Effector memory CD4-positive, alpha-beta T cell (primary cell): ENCODE data around the gene PLEKHA6.
"Not testable (repeated sequence)": the region's sequence is repeated elsewhere in the genome, so short reads cannot be mapped to it uniquely, and the experiment has no call there.

Experiments
- DNase-seq, 3 donors: peaks; one replicate each; pipeline ENCODE4 v3.0.0-alpha.2; 2020
- H3K27ac ChIP-seq: 2 replicates; pipeline ENCODE4 v1.7.0; 2013; ENCODE audit warnings: mild to moderate bottlenecking, low read length, moderate library complexity; ENCODE audit not compliant: insufficient read depth, poor library complexity, severe bottlenecking
- H3K27me3 ChIP-seq: replicated peaks from 2 replicates; pipeline ENCODE4 v1.7.0; 2013; ENCODE audit warnings: mild to moderate bottlenecking, low read length; ENCODE audit not compliant: insufficient read depth, control insufficient read depth, poor library complexity, severe bottlenecking
- H3K36me3 ChIP-seq: 2 replicates; pipeline ENCODE4 v1.7.0; 2013; ENCODE audit warnings: mild to moderate bottlenecking, low read length, moderate library complexity; ENCODE audit not compliant: control insufficient read depth, insufficient read depth
- H3K4me1 ChIP-seq: 2 replicates; pipeline ENCODE4 v1.7.0; 2013; ENCODE audit warnings: low read length, mild to moderate bottlenecking; ENCODE audit not compliant: control insufficient read depth, insufficient read depth, poor library complexity, severe bottlenecking
- H3K4me3 ChIP-seq: 2 replicates; pipeline ENCODE4 v1.7.0; 2013; ENCODE audit warnings: low read length, low read depth, mild to moderate bottlenecking; ENCODE audit not compliant: insufficient read depth, poor library complexity, severe bottlenecking
- H3K9me3 ChIP-seq: 2 replicates; pipeline ENCODE4 v1.7.0; 2013; ENCODE audit warnings: mild to moderate bottlenecking, low read length, moderate library complexity; ENCODE audit not compliant: control insufficient read depth

The PLEKHA6 gene

DNA sequence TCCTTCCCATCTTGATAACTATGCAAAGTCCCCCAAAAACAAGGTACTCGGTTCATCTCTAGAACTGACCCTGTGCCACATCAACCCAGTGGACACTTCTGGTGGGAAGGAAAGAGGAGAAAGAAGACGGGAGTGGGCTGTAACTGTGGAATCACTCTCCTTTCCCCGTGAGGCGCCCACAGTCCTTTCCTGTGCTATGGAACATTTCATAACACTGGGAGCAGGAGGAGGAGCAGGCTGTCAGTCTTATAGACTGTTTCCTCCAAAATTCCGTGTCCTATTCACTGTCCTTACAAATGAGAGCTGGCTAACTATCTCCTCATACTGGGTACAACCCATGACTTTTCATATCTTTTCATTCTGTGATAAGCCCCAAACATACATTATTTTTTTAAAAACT lies 40.7 kb downstream of the PLEKHA6 start:
- no peak overlapping the region for H3K4me3 ChIP-seq
- no peak overlapping the region for H3K27ac ChIP-seq
- no peaks in the 10 kb centered on the region for H3K9me3 ChIP-seq
- no peaks in the 10 kb centered on the region for H3K4me1 ChIP-seq
- H3K27me3 ChIP-seq, result no peaks in the 10 kb centered on the region
- H3K36me3 ChIP-seq, result no peaks in the 10 kb centered on the region
- no peak for DNase-seq

- Histone ChIP-seq H3K9me3 (no peaks in the 10 kb centered on the region), H3K4me1 (no peaks in the 10 kb centered on the region), H3K27ac (no peak overlapping the region), H3K4me3 (no peak overlapping the region), H3K36me3 (no peaks in the 10 kb centered on the region), H3K27me3 (no peaks in the 10 kb centered on the region)
- DNase-seq, result no peak
These were observed 41.4 kb downstream of the PLEKHA6 start for GRCh38 chr1:204318324-204318723.

- Histone ChIP-seq H3K27ac (no peak overlapping the region), H3K27me3 (no peaks in the 10 kb centered on the region), H3K9me3 (no peaks in the 10 kb centered on the region), H3K36me3 (no peaks in the 10 kb centered on the region), H3K4me1 (no peaks in the 10 kb centered on the region), H3K4me3 (no peak overlapping the region)
- DNase-seq, result no peak
These were observed 42.6 kb downstream of the PLEKHA6 start for GRCh38 chr1:204317170-204317569.

DNA sequence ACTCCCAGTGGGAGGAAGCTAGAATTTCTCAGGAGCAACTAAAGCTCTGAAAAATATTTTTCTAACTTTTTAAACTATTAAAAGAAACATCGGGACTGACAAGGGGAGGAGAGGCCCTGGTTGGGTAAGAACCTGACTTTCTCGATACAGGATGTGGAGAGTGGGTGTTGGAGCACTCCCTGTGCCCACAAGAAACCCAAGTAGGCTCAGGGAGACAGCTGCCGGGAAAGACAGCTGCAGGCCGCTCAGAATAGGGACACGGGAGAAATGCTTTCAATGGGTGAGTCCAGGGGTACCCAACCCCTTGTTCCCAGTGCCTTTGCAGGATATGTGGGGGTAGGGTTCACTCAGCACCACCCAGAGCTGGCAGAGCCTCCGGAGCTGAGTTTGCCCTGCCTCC lies 43.6 kb downstream of the PLEKHA6 start:
- Histone ChIP-seq H3K27ac (no peak overlapping the region), H3K9me3 (no peaks in the 10 kb centered on the region), H3K4me3 (no peak overlapping the region), H3K4me1 (no peaks in the 10 kb centered on the region), H3K27me3 (no peaks in the 10 kb centered on the region), H3K36me3 (no peaks in the 10 kb centered on the region)
- no peak for DNase-seq

DNA sequence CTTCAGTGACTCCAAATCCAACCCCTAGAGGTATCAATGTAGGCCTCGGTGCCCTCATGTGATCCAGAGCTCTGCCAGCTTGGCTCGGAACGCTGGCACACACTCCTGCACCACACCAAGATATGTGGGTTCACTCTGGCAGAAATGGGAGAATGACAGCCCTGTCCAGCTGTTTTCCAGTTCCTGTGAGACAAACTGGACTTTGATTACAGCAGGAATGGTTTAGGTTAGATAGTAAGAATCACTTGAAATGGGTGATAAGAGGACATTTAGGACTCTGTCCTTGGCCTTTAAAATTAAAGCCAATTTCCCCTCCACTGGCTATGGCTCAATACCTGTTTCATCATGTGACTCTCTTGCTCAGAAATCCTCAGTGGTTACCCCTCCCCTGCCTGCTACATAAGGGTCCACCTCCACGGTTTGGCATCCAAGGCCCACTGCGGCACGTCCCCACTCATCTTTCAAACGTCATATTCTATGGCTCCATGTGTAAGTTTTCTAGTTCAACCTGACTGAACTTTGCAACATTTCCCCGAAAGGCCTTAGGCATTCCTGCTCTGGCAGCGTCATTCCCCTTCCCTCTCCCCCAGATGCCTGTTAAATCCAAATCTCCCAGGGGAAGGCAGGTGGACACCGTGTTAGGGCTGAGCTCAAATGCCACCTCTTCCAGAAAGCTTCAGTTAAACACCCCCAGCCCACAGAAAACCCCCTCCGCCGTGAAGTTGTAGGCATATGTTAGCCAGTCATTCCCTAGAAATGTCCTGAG lies 44.7 kb downstream of the PLEKHA6 start:
- Histone ChIP-seq H3K9me3 (no peaks in the 10 kb centered on the region), H3K4me3 (no peak overlapping the region), H3K4me1 (no peaks in the 10 kb centered on the region), H3K36me3 (no peaks in the 10 kb centered on the region), H3K27me3 (no peaks in the 10 kb centered on the region), H3K27ac (no peak overlapping the region)
- no peak for DNase-seq

DNA sequence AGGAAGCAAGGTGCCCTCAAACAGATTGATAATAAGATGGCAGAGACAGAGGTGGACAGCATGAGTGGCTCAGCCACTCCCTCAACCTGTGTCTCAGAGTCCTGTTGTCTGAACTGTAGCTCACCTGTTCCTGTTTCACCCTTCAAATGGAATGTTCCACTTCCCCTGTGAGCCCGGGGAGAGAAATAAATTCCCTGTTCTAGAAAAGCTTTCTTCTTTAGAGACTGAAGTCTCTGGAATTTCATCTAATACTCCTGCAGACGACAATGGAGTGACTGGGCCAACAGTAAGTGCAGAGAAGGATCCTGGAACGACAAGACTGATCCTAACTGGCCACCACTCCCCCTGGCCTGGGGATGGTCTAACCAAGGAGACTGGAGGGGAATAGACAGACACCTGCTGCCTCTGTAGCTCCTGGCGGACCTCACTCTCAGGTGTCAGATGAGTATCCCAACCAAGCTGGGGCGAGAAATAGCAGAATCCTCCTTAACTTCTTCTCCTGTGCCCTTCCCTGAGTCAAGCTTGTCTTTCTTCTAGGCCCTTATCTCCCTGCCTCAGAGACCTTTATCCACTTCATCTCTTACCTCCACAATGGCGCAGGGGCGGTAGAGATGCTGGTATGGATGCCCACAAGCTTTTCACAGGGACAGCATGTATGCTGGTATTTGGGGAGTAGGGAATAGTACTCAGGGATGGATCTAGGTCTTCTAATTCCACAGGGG lies 45.4 kb downstream of the PLEKHA6 start:
- Histone ChIP-seq H3K27ac (no peak overlapping the region), H3K4me1 (no peaks in the 10 kb centered on the region), H3K27me3 (no peaks in the 10 kb centered on the region), H3K36me3 (no peaks in the 10 kb centered on the region), H3K4me3 (no peak overlapping the region), H3K9me3 (no peaks in the 10 kb centered on the region)
- DNase-seq, result no peak

- Histone ChIP-seq H3K4me1 (no peaks in the 10 kb centered on the region), H3K9me3 (no peaks in the 10 kb centered on the region), H3K4me3 (no peak overlapping the region), H3K27ac (no peak overlapping the region), H3K36me3 (no peaks in the 10 kb centered on the region), H3K27me3 (no peaks in the 10 kb centered on the region)
- DNase-seq, result no peak
These were observed 46.1 kb downstream of the PLEKHA6 start for GRCh38 chr1:204313675-204314074.

DNA sequence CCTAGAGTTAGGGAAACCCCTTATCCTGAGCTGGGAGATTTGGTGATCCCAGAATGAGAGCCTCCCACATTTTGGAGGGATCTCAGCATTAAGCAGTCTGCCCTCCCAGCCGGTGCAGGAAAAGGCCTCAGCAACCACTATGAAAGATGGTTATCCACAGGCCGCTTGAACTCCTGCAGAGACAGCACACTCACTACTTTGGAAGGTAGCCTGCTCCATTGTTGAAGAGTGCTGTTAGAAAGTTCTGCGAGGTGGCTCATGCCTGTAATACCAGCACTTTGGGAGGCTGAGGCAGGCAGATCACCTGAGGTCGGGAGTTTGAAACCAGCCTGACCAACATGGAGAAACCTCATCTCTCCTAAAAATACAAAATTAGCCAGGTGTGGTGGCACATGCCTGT lies 48.8 kb downstream of the PLEKHA6 start:
- H3K27ac ChIP-seq, H3K4me3 ChIP-seq, H3K4me1 ChIP-seq, H3K27me3 ChIP-seq, H3K9me3 ChIP-seq, DNase-seq, H3K36me3 ChIP-seq: not testable (repeated sequence)

DNA sequence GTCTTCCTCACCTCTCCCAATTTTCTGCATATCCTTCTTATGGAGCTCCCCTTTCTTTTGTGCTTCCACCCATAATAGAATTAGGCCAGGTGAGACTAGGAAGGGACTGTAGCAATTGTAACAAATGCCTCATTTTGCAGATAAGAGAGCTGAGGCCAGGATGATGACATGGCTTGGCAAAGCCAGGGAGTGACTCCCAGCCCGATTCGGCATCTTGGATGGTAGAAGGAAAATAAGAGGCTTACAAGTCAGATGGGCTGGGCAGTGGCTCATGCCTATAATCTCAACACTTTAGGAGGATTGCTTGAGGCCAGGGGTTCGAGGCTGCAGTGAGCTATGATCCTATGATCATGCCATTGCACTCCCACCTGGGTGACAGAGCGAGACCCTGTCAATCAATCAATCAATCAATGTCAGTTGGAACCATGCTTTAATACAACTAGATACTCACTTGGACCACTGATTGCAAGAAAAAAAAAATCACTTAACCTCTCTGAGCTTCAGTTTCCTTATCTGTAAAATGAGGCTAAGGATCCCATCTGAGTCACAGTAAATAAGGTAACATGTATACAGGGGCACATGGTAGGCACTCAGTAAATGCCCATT lies 51.6 kb downstream of the PLEKHA6 start:
- Histone ChIP-seq H3K9me3 (no peaks in the 10 kb centered on the region), H3K27me3 (no peaks in the 10 kb centered on the region), H3K27ac (no peak overlapping the region), H3K4me3 (no peak overlapping the region), H3K4me1 (no peaks in the 10 kb centered on the region), H3K36me3 (no peaks in the 10 kb centered on the region)
- DNase-seq, result no peak

DNA sequence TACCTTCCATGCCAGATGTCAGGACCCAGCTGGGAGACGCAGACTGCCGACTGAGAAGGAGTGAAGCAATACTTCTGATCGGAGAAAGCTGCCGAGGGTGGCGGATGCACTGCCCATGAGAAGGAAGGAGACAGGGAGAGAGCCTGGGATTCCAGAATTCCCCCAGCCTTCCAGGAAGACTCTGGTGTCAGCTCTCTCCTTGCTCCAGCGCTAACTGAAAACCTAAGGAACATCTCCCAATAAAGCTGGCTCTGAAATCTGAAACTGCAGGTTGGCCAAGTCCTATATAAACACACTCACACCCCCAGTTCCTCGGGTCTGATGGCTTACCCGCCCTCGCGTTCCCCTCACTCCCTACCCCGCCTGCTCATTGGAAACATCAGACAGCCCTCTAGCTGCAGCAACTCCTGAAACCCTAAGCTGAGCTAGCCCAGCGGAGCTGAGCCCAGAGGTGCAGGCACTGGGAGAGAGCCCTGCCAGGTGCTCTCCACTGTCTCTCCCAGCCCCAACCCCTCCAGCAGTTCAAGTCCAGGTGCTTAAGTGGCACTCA lies 52.3 kb downstream of the PLEKHA6 start:
- no peak for DNase-seq
- H3K9me3 ChIP-seq, result no peaks in the 10 kb centered on the region
- no peak overlapping the region for H3K4me3 ChIP-seq
- H3K36me3 ChIP-seq, result no peaks in the 10 kb centered on the region
- no peak overlapping the region for H3K27ac ChIP-seq
- H3K4me1 ChIP-seq, result no peaks in the 10 kb centered on the region
- H3K27me3 ChIP-seq, result no peaks in the 10 kb centered on the region
